NT2/D1 (cell line): ENCODE data around the gene ZNF41.

ENCODE experiments used
- YY1 ChIP-seq: IDR thresholded peaks from 2 replicates; pipeline ENCODE4 v1.6.1; 2011; ENCODE audit not compliant: insufficient read length, insufficient read depth
- ZNF274 ChIP-seq: IDR thresholded peaks from 2 replicates; pipeline ENCODE4 v1.6.1; 2011; ENCODE audit warnings: mild to moderate bottlenecking, low read depth, low read length

- TF ChIP-seq YY1 (no peak), ZNF274 (no peak)
Observed at GRCh38 chrX:47467106-47467505, 15.9 kb downstream of the ZNF41 start.
